KOPT-K1 (cell line): ENCODE data around the gene IL1F10.

ENCODE experiments used
- H3K27ac ChIP-seq: fragments of 200-600 bp; sonication (generic); 2 replicates; pipeline ENCODE4 v1.5.1; 2016; ENCODE audit warnings: antibody characterized with exemption, mild to moderate bottlenecking, low read depth, low read length; ENCODE audit not compliant: poor library complexity, severe bottlenecking
- H3K36me3 ChIP-seq: fragments of 200-600 bp; sonication (generic); 2 replicates; pipeline ENCODE4 v1.5.1; 2017; ENCODE audit warnings: antibody characterized with exemption, mild to moderate bottlenecking, low read length, moderate library complexity; ENCODE audit not compliant: insufficient read depth
- H3K9me3 ChIP-seq: fragments of 200-600 bp; sonication (generic); 2 replicates; pipeline ENCODE4 v1.5.1; 2017; ENCODE audit warnings: antibody characterized with exemption, low read length, mild to moderate bottlenecking; ENCODE audit not compliant: insufficient read depth, poor library complexity, severe bottlenecking

Gene IL1F10, protein sequence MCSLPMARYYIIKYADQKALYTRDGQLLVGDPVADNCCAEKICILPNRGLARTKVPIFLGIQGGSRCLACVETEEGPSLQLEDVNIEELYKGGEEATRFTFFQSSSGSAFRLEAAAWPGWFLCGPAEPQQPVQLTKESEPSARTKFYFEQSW

GRCh38 chr2:113067681-113068080, at the start of gene IL1F10:
TSS of gene IL1F10 (plus strand) at chr2:113067970. CDS start at chr2:113072739, 4,769 bp downstream.
- H3K27ac ChIP-seq = no peak within 1 kb of the TSS
- H3K36me3 ChIP-seq = no peaks in the 10 kb centered on the region
- H3K9me3 ChIP-seq = peaks cover 12% of the 10 kb centered on the region

GRCh38 chr2:113018509-113018908, 49.3 kb upstream of the IL1F10 start:
- Histone ChIP-seq H3K36me3 (no peaks in the 10 kb centered on the region), H3K27ac (no peak overlapping the region), H3K9me3 (peaks cover 12% of the 10 kb centered on the region)

DNA sequence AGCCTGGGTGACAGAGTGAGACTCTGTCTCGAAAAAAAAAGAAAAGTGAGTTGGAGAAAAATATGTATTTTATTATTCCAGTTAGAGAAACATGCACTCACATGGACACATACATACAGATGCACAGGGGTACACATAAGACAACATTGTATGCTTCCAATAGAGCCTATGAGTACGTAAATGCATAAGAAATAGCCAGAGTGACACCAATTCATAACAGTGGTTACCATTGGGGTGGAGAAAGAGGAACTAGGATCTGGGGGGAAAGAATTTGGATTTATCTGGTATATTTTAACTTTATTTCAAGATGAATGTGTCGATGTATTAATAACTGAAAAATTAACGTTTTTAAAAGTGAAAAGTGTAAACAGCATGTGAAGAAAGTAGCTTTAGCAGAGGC, 46.5 kb upstream of the IL1F10 start:
- Histone ChIP-seq H3K27ac (no peak overlapping the region), H3K9me3 (peaks cover 12% of the 10 kb centered on the region), H3K36me3 (no peaks in the 10 kb centered on the region)

DNA sequence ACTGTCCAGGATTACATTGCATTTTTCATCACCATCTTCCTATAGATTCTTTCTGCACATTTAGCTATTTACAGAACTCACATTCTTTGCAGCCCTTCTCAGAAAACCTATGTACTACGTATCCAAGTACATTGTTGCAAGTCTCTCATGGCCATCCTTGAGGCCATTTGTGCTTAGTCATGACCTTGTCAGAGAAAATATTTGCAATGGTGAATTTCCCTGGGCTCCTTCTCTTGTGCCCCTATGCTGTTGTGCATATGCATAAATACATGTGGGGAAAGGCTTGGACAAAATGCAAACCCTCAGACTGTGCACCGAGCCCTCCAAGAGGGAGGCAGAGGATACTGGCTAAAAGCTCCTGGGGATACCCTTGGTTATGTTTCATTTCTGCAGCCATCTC, 43.0 kb upstream of the IL1F10 start:
- Histone ChIP-seq H3K36me3 (no peaks in the 10 kb centered on the region), H3K9me3 (peaks cover under 1% of the 10 kb centered on the region), H3K27ac (no peak overlapping the region)

DNA sequence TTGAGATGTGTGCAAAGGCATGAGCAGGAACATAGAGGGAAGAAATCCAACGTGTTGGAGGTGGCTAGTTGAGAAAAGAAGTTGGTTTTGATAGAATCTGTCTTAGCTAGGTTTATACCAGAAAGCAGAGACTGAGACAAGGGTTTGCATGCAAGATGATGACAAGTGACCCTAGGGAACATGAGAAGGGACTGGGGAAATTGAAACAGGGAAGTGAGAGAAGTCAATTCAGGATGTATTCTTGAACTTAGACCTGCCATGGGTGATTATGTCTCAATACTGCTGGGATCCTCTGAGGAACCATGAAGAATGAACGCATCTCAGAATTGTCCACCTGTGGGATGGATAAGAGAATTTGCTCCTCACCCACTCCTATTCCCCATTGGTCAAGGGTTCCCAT, 42.0 kb upstream of the IL1F10 start:
- no peak overlapping the region for H3K27ac ChIP-seq
- H3K36me3 ChIP-seq = no peaks in the 10 kb centered on the region
- no peaks in the 10 kb centered on the region for H3K9me3 ChIP-seq

GRCh38 chr2:113027691-113028090, 40.1 kb upstream of the IL1F10 start:
- Histone ChIP-seq H3K36me3 (no peaks in the 10 kb centered on the region), H3K9me3 (no peaks in the 10 kb centered on the region)

GRCh38 chr2:113028112-113028511, 39.7 kb upstream of the IL1F10 start:
- Histone ChIP-seq H3K27ac (no peak overlapping the region), H3K9me3 (no peaks in the 10 kb centered on the region), H3K36me3 (no peaks in the 10 kb centered on the region)

More at GRCh38 chr2:113027691-113028090, 40.1 kb upstream of the IL1F10 start:
- H3K27ac ChIP-seq = no peak overlapping the region

- Histone ChIP-seq H3K27ac (no peak overlapping the region), H3K9me3 (no peaks in the 10 kb centered on the region), H3K36me3 (no peaks in the 10 kb centered on the region)
These were observed 35.0 kb upstream of the IL1F10 start for GRCh38 chr2:113032737-113033136.

DNA sequence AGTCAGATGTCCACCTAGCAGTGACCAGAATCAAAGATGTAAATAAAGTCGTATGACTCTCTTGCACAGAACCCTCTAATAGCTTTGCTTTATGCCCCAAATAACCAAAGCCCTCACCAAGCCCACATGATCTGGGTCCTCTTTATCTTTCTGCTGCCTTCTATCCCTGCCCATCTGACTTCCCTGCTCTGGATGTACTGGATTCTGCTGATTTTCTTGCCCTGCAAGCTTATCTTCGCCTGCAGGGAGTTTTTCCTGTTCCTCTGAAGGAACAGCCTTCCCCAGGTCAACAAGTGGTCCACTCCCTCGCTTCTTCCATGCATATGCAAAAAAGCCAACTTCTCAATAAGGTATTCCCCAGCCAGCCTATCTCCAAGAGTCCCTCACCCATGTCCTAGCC, 33.8 kb upstream of the IL1F10 start:
- Histone ChIP-seq H3K27ac (no peak overlapping the region), H3K36me3 (no peaks in the 10 kb centered on the region), H3K9me3 (no peaks in the 10 kb centered on the region)

DNA sequence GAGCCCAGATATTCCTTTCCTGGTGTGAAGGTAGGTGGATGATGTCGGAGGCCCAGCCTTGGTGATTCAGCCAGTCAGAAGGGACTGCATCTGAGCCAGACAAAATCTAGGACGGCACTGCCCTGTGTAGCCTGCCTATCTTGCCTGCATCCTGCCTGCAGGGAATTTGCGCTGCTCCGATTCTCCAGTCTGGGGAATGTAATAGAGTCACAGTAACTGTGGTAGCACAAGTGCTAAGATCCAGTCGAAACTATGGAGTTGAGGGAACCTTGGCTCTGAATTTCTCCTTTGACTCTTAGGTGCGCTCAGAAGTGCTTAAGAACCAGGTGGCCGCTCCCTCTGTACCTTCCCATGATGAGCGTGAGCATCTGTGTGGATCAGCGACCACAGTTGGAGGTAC, 31.0 kb upstream of the IL1F10 start:
- Histone ChIP-seq H3K27ac (no peak overlapping the region), H3K9me3 (no peaks in the 10 kb centered on the region), H3K36me3 (no peaks in the 10 kb centered on the region)

GRCh38 chr2:113038291-113038690, 29.5 kb upstream of the IL1F10 start:
- Histone ChIP-seq H3K27ac (no peak overlapping the region), H3K36me3 (no peaks in the 10 kb centered on the region), H3K9me3 (no peaks in the 10 kb centered on the region)

GRCh38 chr2:113039158-113039557, 28.6 kb upstream of the IL1F10 start:
- Histone ChIP-seq H3K9me3 (no peaks in the 10 kb centered on the region), H3K36me3 (no peaks in the 10 kb centered on the region), H3K27ac (no peak overlapping the region)

- Histone ChIP-seq H3K36me3 (no peaks in the 10 kb centered on the region), H3K27ac (no peak overlapping the region), H3K9me3 (no peaks in the 10 kb centered on the region)
These were observed 28.1 kb upstream of the IL1F10 start for GRCh38 chr2:113039719-113040118.

DNA sequence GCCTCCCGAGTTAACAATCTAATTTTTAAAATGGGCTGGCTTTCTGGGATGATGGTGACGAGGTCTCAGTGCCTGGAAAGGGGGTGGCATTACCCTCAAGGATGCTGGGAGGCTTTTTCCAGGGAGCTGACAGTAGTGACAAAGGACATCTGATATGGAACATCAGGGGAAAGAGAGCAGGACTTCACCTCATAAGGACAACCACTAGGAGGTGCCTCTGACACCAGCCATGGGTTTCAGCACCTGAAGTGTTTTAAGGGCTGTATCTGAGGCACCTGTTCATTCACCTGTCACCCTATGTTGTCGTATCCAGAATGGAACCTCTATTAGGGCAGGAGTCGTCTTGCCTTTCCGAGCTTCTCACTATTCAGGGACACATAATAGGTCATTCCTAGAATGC, 25.9 kb upstream of the IL1F10 start:
- no peaks in the 10 kb centered on the region for H3K9me3 ChIP-seq
- no peaks in the 10 kb centered on the region for H3K36me3 ChIP-seq
- H3K27ac ChIP-seq = no peak overlapping the region

DNA sequence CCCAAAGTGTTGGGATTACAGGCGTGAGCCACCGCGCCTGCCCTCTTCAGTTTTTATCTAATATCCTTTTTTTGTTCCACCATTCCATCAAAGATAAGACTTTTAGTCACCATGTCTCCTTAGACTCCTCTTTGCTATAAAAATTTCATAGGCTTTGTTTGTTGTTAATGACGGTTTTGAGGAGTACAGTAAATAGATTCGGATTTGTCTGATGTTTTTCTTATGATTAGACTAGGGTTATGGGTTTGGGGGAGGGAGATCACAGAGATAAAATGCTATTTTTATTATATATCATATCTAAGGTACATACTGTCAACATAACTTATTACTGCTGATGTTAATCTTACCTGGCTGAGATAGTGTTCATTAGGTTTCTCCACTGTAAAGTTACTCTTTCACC, 21.3 kb upstream of the IL1F10 start:
- Histone ChIP-seq H3K36me3 (no peaks in the 10 kb centered on the region), H3K27ac (no peak overlapping the region), H3K9me3 (no peaks in the 10 kb centered on the region)
